Sigmoid colon (tissue), 7 donors: ENCODE measurements around the gene MED28. TPM values are rescaled to one million over a fixed set of nuclear protein-coding genes. Genes with fewer than 3 reads are reported as not detected.
A peak's percentile ranks its signal among the peaks of the same experiment; 100 is the strongest.

Experiments used
- DNase-seq: peaks from one replicate; pipeline ENCODE4 v3.0.0-alpha.2; 2019
- H3K27ac ChIP-seq, 4 donors: fragments of 200-600 bp; sonication (generic); one replicate each; pipeline ENCODE4 v1.5.1; 2016 to 2019; ENCODE audit warnings: mild to moderate bottlenecking in 1 of 4
- H3K27me3 ChIP-seq, 3 donors: fragments of 200-600 bp; sonication (generic); one replicate each; pipeline ENCODE4 v1.5.1; 2019; ENCODE audit warnings: mild to moderate bottlenecking in 1 of 3
- H3K36me3 ChIP-seq, 4 donors: fragments of 200-600 bp; sonication (generic); one replicate each; pipeline ENCODE4 v1.5.1; 2016 to 2019
- H3K4me1 ChIP-seq, 4 donors: fragments of 200-600 bp; sonication (generic); one replicate each; pipeline ENCODE4 v1.5.1; 2017 to 2019
- H3K4me3 ChIP-seq, 4 donors: fragments of 200-600 bp; sonication (generic); one replicate each; pipeline ENCODE4 v1.5.1; 2017 to 2019; ENCODE audit warnings: mild to moderate bottlenecking in 2 of 4, moderate library complexity in 1 of 4
- H3K9me3 ChIP-seq, 4 donors: fragments of 200-600 bp in 3 of 4; sonication (generic) in 3 of 4; one replicate each; pipeline versions ENCODE4 v1.5.1 to v1.6.1; 2013 to 2019
- CTCF ChIP-seq, 4 experiments: fragments of 450-650 bp in 3 of 4; fragments of 200-600 bp in 1 of 4; IDR thresholded peaks; one replicate each; pipeline ENCODE4 v1.5.1; 2016 to 2019; ENCODE audit warnings: antibody characterized with exemption in 4 of 4, mild to moderate bottlenecking in 3 of 4, moderate library complexity in 2 of 4
- EP300 ChIP-seq, 4 donors: sonication (generic); formaldehyde crosslinking; IDR thresholded peaks; one replicate each; pipeline ENCODE4 v1.6.1; 2017; ENCODE audit warnings: antibody characterized with exemption in 4 of 4
- POLR2A ChIP-seq, 2 donors: fragments of 450-650 bp; IDR thresholded peaks; one replicate each; pipeline ENCODE4 v1.6.1; 2016; ENCODE audit warnings: antibody characterized with exemption in 2 of 2, mild to moderate bottlenecking in 2 of 2, moderate library complexity in 2 of 2
- POLR2AphosphoS5 ChIP-seq, 4 donors: sonication (generic); formaldehyde crosslinking; IDR thresholded peaks; one replicate each; pipeline ENCODE4 v1.6.1; 2017; ENCODE audit warnings: antibody characterized with exemption in 4 of 4
- WGBS, 2 donors: extraction: QIAGEN DNeasy Blood & Tissue Kit; methylation state at CpG; one replicate each; pipeline ENCODE4 v1.1.7; 2013; 5-methylcytosine and 5-hydroxymethylcytosine counted together
- intact Hi-C: fragments of 100-400 bp; cut with DNase I; formaldehyde crosslinking; loops from one replicate; pipeline ENCODE4 v1.15.1; 2023
- polyA plus RNA-seq, 3 donors: library from polyadenylated mRNA; stranded (reverse); fragments of 200-250 nt; gene quantifications; one replicate each; pipeline ENCODE4 v1.2.3, GENCODE V29; 2013
- total RNA-seq, 4 donors: library from RNA; depleted of rRNA; stranded (reverse); fragments of >200 nt; gene quantifications; one replicate each; pipeline ENCODE4 v1.1.0, GENCODE V29; 2016
- donor health status: healthy with polysubstance abuse.
- donor health status: Bipolar disorder and iron deficiency.
- donor health status: healthy.

MED28 gene
- total and polyA plus RNA-seq, 7 donors = 8.4 to 24.0 (median 17.1) TPM

DNA sequence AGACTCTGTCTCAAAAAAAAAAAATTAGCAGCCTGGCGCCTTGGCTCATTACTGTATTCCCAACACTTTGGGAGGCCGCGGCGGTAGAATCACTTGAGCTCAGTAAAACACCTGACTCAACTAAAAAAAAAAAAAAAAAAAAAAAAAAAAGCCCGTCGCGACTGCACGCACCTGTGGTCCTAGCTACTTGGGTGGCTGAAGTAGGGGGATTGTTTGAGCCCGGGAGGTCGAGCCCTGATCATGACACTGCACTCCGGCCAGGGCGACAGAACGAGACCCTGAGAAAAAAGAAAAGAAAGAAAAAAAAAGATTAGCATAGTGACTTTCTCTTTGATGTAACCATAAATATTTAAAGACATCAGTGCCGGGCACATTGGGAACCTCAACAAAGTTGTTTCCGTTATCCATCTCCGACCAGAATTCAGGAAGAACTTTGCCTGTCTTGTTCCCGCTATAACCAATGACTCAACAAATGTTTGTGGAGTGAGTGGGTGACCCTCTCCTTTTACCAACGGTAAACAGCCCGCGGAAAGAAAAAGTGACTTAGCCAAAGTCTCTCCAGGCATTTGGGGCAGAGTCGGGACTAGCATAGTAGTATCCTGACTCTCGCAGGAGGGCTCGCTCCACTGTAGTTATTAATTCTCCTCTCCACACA, 553 bp upstream of the MED28 start:
- WGBS, 2 donors = 0 to 1% methylated on average over 23 of the region's 23 CpGs
- DNase-seq = peak; percentile 76
- Histone ChIP-seq H3K36me3 (peaks cover 0 to 23% (median 0%) of the 10 kb centered on the region in 4 donors), H3K9me3 (no peaks in the 10 kb centered on the region), H3K27me3 (no peaks in the 10 kb centered on the region), H3K4me3 (peak overlapping the region; percentile 60 to 96 (median 88)), H3K4me1 (peaks cover 0 to 42% (median 33%) of the 10 kb centered on the region in 4 donors), H3K27ac (peak overlapping the region; percentile 79 to 90 (median 86))
- TF ChIP-seq EP300 (IDR thresholded peaks at IDR 0.05) (no peak), POLR2AphosphoS5 (IDR thresholded peaks at IDR 0.05) (no peak), CTCF (IDR thresholded peaks at IDR 0.05) (no peak), POLR2A (IDR thresholded peaks at IDR 0.05) (no peak)
- intact Hi-C loops = loop anchor here (1.0 kb wide), 2 partner anchors 37 to 65 kb away; partner anchors contain the start of gene LAP3

DNA sequence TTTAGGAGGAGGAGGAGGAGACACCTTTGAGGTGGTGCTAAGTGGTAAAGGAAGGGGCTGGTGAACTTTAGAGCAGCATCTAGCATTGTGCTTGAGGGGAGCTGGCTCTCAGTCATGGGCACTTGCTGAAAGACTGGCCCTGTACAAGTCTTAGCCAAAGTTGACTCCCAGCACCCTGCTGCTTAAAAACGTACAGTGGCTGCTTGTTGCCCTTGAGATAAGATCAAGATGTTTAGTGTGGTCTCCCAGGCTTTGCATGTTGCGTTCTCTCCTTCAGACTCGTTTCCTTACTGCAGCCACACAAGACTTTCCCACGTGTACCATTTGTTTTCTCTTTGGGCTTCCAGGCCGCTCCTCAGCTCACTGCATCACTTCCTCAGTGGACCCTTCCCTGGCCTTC, 1.8 kb downstream of the MED28 start:
- no peaks in the 10 kb centered on the region for H3K27me3 ChIP-seq
- no peak for DNase-seq
- no peaks in the 10 kb centered on the region for H3K9me3 ChIP-seq
- 58 to 65% methylated on average over 5 of the region's 5 CpGs for WGBS, 2 donors
- no peak for TF ChIP-seq POLR2A (IDR thresholded peaks at IDR 0.05)
- no peak for TF ChIP-seq CTCF (IDR thresholded peaks at IDR 0.05)
- TF ChIP-seq EP300 (IDR thresholded peaks at IDR 0.05) = no peak
- TF ChIP-seq POLR2AphosphoS5 (IDR thresholded peaks at IDR 0.05) = no peak
- H3K36me3 ChIP-seq = peaks cover 0 to 45% (median 14%) of the 10 kb centered on the region in 4 donors
- peak overlapping the region in 1 of 4 donors; percentile 60 for H3K4me3 ChIP-seq
- no peak overlapping the region for H3K27ac ChIP-seq
- H3K4me1 ChIP-seq = peaks cover 0 to 49% (median 43%) of the 10 kb centered on the region in 4 donors
- intact Hi-C loops = loop anchor here (5.0 kb wide), 1 partner anchor 191 kb away; no protein-coding TSS in a partner anchor

- Histone ChIP-seq H3K9me3 (no peaks in the 10 kb centered on the region), H3K27ac (no peak overlapping the region), H3K4me1 (peaks cover 0 to 44% (median 41%) of the 10 kb centered on the region in 4 donors), H3K27me3 (no peaks in the 10 kb centered on the region), H3K36me3 (peaks cover 14 to 71% (median 33%) of the 10 kb centered on the region in 4 donors), H3K4me3 (no peak overlapping the region)
- DNase-seq = no peak
- 30 to 59% methylated on average over 1 of the region's 1 CpG for WGBS, 2 donors
- TF ChIP-seq POLR2AphosphoS5 (IDR thresholded peaks at IDR 0.05) (no peak), POLR2A (IDR thresholded peaks at IDR 0.05) (no peak), EP300 (IDR thresholded peaks at IDR 0.05) (no peak)
- intact Hi-C loops = loop anchor here (5.0 kb wide), 1 partner anchor 188 kb away; no protein-coding TSS in a partner anchor
Measured at GRCh38 chr4:17618926-17619325, 4.5 kb downstream of the MED28 start.

DNA sequence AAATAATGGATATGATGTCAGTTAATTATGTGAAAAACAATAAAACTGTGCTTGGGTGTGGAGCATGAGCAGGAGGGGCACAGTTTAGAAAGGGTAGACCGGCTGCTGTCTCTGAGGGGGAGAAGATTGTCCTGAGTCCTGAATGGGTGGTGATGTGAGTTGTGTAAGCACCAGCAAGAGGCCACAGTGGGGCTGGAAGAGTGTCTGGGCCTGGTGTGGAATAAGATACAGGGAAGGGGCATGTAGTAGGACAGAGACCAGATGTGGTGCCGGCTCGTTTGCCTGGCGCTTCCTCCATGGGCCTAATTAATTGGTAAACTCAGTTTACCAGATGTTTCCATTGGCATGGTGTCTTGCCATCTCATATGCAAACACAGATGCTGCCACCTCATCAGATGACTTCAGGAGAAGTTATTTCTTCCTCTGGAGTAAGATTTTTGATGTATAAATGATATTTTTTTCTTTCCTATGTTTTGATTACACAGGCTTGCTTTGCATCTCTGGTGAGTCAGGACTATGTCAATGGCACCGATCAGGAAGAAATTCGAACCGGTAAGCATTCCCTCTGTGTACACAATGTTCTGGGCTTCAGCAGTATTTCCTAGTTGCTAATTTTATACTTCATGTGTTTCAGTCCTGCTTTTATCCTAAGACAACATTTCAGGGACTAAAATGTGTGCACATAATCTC, 5.1 kb downstream of the MED28 start:
- intact Hi-C loops = loop anchor here (5.0 kb wide), 1 partner anchor 188 kb away; no protein-coding TSS in a partner anchor
- Histone ChIP-seq H3K36me3 (peaks cover 18 to 78% (median 38%) of the 10 kb centered on the region in 4 donors), H3K27ac (no peak overlapping the region), H3K4me3 (no peak overlapping the region), H3K4me1 (peaks cover 0 to 44% (median 41%) of the 10 kb centered on the region in 4 donors), H3K9me3 (no peaks in the 10 kb centered on the region), H3K27me3 (no peaks in the 10 kb centered on the region)
- DNase-seq = no peak
- WGBS, 2 donors = 74 to 87% methylated on average over 7 of the region's 7 CpGs
- TF ChIP-seq CTCF (IDR thresholded peaks at IDR 0.05) = no peak
- no peak for TF ChIP-seq EP300 (IDR thresholded peaks at IDR 0.05)
- no peak for TF ChIP-seq POLR2A (IDR thresholded peaks at IDR 0.05)
- TF ChIP-seq POLR2AphosphoS5 (IDR thresholded peaks at IDR 0.05) = no peak

GRCh38 chr4:17623451-17624001, 9.1 kb downstream of the MED28 start:
- peaks cover 33 to 98% (median 71%) of the 10 kb centered on the region in 4 donors for H3K36me3 ChIP-seq
- H3K4me1 ChIP-seq = peaks cover 0 to 13% (median 12%) of the 10 kb centered on the region in 4 donors
- intact Hi-C loops = no loop called here
- H3K27me3 ChIP-seq = no peaks in the 10 kb centered on the region
- no peak overlapping the region for H3K27ac ChIP-seq
- TF ChIP-seq POLR2A (IDR thresholded peaks at IDR 0.05) (no peak), EP300 (IDR thresholded peaks at IDR 0.05) (no peak), POLR2AphosphoS5 (IDR thresholded peaks at IDR 0.05) (no peak), CTCF (IDR thresholded peaks at IDR 0.05) (no peak)
- DNase-seq = no peak
- WGBS, 2 donors = 92 to 93% methylated on average over 7 of the region's 7 CpGs
- H3K4me3 ChIP-seq = no peak overlapping the region
- no peaks in the 10 kb centered on the region for H3K9me3 ChIP-seq
